GM19452 (cell line): ENCODE data around the gene FAM221B.

ENCODE experiments used
- ATAC-seq: cut with Tn5 transposase; IDR thresholded peaks from one replicate; pipeline ENCODE4 v1.9.1; 2021; ENCODE audit not compliant: unreplicated experiment

The FAM221B gene, protein sequence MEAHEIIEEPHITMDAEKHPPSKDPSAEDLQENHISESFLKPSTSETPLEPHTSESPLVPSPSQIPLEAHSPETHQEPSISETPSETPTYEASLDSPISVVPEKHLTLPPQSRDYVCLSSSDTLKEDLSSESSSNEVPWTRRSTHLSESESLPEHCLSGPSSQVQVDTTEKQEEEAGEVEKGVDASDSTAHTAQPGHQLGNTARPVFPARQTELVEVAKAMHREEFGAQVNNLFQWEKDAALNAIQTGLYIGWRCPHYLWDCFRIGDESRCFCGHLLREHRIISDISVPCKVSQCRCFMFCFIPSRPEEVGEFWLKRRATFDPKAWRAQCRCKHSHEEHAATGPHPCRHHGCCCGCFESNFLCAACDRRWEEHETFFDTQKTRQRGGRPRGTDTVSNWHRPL

DNA sequence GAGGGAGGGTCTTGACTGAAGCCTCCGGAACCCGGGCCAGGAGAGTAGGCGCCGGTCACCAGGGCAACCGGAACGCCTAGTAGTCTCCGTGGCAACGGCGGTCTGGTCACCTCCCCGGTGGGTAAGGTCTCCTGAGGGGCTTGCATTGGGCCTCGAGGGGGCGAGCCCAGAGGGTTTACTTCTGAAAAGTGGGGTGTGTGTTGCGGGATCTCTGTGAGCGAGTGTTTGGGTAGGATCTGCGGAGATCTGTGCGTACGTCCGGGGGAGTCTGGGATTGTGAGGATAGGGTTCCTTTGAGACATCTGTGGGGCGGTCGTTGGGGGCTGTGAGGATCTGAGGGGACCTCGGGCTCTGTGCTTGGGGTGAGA is at the start of gene FAM221B:
Gene FAM221B (minus strand): TSS at position 17 of the 368 bp plus-strand sequence. CDS start 2,571 bp downstream, outside the sequence.
- peak; percentile 3 for ATAC-seq

DNA sequence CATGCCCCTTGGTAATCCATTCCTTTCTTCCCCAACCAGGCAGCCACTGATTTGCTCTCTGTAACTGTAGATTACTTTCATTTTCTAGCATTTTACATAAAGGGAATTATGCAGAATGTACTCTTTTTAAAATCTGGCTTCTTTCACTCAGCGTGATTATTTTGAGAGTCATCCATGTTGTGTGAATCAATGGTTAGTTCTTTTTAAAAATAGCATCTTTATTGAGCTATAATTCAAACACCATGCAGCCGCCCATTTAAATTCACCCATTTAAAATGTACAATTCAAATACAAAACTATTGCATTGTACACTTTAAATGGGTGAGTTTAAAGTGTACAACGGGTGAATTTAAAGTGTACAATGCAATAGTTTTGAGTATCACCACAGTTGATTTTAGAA is 44.0 kb upstream of the FAM221B start:
- ATAC-seq: no peak

DNA sequence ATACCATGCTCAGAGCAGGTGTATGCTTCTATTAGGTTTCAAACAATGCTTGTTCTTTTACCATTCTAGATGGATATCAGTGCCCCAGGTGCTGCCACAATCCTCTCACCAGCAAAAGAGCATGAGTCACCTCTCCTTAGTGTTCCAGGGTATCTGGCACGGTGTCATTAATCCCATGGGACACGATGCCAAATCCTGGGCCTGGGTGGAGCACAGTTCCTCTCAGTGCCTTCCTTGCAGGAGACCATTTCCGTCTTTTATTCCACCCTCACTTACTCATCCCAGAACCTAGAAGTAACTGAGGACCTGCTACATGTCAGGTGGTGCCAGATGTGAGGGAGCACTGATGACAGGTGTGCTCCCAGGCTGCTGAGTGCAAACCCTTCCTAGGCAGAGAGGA is 43.0 kb upstream of the FAM221B start:
- no peak for ATAC-seq

DNA sequence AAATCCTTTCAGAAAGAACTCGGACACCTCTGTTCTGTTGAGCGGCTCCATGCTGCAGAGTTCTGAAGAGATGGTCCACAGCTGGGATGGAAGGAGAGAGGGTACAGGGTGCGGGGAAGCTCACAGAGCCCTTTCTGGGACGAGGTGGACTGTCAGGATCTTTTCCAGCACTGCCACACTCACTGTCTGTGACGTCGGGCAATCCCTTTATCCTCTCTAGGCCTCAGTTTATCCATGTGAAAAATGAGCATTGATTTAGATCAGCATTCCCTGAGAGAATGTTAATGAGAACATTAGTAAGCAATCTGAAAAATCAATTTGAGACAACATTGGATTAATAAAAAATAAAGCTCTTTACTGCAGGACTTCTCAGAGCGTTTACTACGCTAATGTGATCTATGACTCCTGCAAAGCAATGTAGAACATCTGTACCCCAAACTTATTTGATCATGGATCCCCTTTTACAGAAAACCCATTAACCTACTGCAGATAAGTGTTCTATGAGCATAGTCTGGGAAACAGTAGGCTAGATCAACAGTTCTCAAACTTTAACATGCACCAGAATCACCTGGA is 41.9 kb upstream of the FAM221B start, which contains the start of gene OR13J1:
Gene OR13J1 (minus strand): TSS at position 51 of the 573 bp plus-strand sequence. CDS start 0 bp downstream, at position 51.
- no peak for ATAC-seq

DNA sequence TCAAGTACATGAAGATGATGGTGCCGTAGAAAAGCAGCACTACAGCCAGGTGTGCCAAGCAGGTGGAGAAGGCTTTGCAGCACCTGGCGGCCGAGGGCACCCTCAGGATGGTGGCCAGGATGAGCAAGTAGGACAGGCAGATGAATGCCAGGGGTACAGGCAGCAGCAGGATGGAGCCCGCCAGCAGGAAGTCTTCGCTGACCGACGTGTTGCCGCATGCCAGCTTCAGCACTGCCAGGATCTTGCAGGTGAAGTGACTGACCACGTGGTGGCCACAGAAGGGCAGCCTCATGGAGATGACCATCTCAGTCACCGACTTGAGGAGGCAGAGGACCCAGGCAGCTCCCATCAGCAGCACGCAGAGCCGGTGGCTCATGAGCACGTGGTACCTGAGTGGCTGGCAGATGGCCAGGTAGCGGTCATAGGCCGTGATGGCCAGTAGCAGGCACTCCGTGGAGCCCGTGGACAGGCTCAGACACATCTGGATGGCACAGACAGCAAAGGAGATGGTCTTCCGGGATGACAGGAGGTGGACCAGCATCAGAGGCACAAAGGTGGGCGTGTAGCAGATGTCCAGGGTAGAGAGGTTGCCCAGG is 41.2 kb upstream of the FAM221B start:
- no peak for ATAC-seq

DNA sequence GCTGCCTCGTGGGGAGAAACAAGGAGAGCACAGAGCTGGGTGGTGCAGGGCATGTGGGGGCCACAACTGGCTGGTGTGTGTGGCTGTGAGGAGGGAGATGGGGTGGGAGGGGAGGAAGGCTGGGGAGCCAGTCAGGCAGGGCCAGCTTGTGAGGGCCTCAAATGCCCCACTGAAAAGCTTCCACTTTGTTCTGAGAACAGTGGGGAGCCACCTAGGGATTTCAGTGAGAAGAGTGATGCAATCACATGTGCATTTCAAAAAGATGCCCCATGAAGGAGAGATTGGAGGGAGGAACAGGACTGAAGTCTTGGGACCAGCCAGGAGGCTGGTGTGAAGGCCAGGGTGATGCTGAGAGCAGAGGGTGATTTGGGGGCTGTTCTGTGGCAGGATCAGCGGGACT is 40.4 kb upstream of the FAM221B start:
- no peak for ATAC-seq

DNA sequence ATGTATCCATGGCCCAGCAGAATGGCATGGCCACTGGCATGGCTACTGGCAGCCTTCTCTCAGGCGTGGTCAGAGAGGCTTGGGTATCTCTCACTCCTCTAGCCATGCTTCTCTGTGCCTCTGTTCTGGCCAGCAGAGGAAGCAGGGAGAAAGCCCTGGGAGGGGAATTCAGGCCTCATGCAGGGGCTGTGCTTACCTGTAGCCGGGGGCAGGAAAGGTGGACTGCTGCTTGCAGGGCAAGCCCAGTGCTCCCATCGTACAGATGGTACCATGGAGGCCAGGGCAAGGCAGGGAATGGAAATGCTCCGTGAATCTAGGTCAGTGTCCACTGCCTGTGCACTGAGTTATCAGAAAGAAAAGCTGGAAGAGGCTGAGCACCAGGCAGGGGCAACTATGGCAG is 39.0 kb upstream of the FAM221B start:
- no peak for ATAC-seq

DNA sequence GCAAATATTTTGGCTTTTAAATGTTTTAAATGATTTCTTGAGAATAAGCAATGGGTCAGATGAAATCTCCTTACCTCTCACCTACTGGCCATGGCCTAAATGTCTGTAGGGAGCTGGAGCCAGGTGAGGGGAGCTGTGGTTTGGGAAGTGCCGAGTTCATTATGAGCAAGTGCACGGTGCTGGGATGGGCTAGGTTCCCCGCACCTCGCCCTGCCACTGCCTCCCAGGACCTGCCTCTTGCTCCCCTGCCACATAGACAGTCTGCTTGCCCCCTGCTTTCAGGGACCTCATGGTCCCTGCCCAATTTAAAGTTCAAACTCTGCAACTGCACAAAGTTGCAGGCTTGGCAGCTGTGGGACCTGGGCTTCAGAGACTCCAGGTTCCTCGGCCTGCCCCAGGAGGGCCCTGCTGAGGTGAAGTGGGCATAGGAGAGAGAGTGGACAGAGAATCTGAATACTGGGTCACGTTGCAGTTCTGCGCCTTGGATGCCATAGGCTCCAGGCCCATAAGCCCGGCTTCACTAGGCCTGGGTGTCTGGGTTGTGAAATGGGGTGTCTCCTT is 36.2 kb upstream of the FAM221B start:
- no peak for ATAC-seq

DNA sequence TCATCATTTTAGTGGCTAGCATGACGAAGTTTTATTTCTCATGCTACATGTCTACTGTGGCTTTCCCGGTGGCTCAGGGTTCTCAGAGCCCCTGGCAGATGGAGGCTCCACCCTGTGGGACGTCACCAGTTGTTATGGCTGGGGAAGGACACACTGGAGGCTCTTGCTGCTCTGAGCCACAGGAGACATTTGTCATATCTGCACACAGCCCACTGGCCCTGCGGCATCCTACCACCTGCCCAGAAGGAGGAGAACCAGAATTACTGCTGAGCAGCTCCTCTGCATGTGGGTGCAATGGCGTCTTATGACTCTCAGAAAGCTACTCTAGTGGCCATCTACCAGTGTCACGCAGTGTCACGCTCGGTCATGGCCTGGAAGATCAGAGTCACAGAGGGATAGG is 35.1 kb upstream of the FAM221B start:
- no peak for ATAC-seq

DNA sequence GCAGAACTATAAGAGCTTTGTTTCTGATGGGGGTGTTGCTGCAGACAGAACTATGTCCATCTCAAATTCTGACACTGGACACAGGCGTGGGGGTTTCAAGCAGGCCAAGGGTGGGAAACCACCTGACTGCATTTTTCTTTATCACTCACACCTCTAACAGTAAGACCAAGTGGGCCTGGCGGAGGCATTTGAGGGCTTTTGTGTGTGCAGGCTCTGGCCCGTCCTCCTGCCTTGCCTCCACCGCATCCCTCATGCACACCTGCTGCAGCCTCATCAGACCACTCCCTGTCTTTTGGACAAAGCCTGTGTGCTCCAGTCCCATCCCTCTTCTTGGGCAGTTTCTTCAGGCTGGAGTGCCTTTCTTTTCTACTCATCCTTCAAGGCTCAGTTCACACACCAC is 33.8 kb upstream of the FAM221B start:
- no peak for ATAC-seq

DNA sequence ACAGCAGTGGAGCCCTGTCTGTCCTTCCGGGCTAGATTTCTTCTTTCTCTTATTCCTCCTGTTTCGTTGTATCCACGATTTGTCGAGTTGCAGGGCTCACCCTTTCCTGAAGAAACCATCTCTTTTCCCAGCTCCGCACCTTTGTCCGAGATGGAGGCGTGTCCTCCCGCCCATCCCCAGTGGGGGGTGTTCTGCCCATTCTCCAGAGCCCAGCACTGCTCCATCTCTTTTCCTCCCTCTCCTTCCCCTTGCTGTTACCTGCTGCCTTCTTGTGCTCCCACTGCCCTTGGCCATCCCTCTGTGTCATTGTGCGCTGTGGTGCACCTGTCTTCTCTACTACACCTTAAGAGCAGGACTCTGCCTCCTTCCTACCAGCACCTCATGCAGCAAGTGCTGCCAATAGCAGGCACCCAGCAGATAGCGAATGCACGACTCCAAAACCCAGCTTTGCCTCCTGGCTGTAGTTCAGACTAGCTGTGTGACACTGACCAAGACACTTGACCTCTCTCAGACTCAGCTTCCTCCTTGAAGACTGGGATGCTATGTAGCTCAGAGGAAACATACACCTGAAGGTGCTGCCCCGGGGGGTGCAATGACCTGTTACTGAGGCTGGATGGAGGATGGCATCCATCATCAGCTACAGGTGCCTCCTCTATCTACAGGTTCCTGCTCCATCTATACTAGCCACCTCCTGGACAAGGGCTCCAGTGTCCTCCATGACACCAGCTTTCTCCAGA is 32.8 kb upstream of the FAM221B start:
- no peak for ATAC-seq

DNA sequence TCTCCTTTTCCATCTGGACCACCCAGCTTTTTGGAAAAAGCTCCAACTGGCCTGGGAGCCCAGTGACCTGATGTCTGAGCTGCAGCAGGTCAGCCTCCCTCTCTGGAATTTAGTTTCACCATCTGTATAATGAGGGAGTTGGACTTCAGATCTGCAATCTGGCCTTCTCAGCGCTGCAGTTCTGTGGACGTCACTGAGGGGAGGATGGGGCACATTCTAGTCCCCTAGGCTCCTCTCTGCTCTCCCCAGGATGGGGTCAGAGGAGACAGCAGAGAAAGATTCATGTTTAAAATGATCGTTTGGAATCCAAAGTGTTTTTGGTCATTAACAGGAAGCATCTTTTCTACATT is 31.4 kb upstream of the FAM221B start:
- no peak for ATAC-seq

DNA sequence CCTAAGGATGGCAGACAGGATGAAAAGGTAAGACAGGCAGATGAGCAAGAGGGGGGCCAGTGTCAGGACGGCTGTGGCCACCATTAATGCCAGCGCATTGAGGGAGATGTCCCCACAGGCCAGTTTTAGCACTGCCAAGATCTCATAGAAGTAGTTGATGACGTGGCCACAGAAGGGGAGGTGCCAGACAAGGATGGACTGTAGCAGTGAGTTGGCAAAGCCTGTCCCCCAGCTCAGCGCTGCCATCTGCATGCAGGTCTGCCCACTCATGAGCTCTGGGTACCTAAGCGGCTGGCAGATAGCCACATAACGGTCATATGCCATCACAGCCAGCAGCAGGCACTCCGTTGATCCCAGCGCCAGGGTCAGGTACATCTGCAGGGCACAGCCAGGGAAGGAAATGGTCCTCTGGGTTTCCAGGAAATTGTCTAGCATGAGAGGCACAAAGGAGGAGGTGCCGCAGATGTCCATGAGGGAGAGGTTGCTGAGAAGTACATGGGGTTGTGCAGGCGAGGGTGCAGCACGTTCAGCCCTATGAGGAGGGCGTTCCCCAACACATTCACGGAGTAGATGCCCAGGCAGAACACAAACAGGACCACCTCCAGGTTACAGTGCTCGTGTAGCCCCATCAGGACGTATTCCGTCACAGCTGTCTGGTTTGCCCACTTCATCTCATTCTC is 30.9 kb upstream of the FAM221B start:
- no peak for ATAC-seq

DNA sequence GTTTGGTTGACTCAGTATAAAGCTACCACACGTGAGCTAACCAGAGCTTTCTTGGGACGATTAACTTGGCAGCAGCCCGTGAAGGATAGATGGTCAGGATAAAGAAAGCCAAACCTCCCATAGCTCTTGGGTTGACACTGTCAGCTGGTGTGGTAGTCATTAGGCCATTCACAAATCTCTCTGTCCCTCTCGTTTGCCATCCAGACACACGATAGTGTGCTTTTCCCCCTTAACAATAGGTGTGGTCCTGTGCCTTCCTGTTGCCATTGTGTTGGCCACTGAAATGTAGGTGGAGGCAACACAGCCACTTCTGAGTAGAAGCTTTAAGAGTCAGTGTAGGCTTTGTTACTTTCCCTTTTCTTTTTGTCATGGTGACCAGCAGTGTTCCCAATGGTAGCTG is 29.9 kb upstream of the FAM221B start:
- ATAC-seq: no peak

DNA sequence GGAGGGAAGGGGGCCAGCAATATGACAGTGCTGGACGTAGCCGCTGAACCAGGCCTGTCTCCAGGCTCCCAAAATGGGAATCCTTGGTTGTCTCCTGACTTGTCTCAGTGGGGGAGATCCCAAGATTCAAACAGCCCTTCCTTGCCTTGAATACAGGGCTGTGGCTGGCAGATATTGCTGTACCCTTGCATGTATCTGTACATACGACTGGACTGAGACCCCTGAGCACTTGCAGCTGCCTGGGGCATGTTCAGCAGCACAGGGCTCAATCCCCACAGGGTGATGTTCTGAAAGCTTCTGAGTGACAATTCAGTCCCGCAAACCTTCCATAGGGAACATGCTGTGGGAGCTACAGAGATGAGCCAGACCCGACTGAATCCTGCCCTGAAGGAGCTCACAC is 28.4 kb upstream of the FAM221B start:
- no peak for ATAC-seq

DNA sequence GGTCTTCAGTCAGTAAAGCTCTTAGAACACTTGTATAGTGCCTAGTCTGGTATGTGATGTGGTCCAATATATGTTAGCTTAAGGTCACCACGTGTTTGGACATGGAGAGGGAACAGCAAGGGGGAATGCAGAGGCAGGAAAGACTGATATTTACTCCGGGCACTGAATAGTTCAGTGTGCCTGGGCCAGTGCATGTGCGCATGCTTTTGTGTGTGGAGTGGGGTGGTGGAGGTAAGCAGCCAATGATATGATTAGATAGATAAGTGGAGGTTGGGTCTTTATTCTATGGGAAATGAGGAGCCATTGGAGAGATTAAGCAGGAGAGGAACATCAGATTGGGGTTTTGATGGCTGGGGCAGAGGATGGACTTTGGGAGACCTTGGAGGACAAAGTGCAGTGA is 27.7 kb upstream of the FAM221B start:
- no peak for ATAC-seq

DNA sequence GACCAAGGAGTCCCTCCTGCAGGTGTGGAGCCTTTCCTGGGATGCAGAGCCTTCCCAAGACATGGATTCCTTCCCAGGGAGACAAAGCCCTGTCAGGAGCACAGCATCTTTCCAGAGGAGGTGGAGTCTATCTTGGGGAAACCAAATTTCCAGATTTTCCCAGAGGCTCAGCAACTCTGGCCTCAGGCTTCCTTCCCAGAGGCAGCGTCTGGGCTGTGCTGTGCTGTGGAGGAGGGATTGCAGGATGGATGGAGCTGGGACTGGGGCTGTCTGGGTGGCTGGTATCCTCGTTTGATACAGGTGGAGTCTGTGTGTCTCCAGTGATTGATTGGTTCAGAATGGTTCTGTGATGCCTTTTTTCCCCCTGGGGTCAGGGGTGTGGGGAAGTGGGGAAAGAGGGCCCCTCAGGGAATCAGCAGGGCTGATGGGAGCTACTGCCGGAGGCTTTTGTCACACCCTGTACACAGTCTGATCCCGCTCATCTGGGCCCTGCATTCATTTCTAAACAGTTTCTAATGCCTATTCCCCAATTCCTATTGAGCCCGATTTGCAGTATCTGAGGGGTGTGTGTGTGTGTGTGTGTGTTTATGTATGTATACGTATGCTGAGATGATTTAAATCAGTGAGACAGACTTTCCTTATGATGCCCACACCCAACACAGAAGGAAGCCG is 25.7 kb upstream of the FAM221B start:
- no peak for ATAC-seq

DNA sequence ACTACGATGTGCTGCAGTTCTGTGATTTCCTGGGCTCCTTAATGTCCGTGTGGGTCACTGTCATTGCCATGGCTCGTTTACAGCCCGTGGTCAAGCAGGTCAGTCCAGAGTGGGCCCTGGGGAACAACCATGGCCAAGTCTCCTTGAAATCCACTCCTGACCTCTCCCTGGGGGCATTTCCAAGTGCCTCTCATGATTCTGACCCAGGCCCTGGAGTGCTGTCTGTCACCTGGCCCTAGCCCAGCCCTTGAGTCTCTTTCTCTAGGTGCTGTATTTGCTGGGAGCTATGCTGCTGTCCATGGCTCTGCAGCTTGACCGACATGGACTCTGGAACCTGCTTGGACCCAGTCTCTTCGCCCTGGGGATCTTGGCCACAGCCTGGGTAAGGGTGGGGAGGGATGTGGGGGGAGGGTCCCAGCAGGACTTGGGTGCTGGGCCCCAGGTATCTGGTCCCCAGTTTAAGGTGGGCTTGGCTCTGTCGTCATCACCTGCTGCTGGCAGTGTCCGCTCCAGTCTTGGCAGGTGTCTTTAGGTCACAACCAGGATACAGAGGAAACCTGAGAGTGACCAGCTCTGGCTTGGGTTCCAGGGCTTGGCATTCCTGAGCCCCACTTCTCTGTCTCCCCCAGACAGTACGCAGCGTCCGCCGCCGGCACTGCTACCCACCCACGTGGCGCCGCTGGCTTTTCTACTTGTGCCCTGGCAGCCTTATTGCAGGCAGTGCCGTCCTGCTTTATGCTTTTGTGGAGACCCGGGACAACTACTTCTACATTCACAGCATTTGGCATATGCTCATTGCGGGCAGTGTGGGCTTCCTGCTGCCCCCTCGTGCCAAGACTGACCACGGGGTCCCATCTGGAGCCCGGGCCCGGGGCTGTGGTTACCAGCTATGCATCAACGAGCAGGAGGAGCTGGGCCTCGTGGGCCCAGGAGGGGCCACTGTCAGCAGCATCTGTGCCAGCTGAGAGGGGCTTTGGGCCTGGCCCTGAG is 24.6 kb upstream of the FAM221B start:
- ATAC-seq: no peak

DNA sequence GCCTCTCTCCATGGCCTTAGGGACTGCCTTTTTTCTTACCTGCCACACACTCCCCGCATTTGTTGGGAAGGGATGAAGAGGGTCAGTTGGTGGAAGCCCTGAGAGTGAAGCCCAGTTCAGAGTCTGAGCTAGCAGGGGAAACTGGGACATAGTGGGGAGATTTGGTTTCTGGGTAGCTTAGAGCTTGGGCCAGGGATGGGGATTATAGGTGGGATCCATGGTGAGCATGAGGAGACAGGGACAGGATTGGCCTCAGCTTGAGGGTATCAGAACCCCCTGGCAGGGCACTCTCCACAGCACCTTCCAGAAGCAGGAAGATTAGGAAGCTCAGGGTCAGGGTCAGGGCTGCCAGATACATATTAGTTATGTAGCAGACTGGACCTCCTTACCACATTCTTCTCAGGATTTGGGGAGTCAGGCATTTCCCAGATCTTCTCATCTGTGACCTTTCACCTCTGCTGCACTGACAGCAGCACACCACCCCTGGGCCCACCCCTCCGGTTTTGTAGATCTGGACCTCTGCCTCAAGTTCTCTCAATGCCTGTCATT is 23.8 kb upstream of the FAM221B start:
- ATAC-seq: no peak
